Measurements from ENCODE around the gene LIPC.

- TF ChIP-seq CTCF (conservative IDR thresholded peaks at IDR 0.05 in 1 of 2, IDR thresholded peaks at IDR 0.05 in 1 of 2; ENCODE audit: low read depth in 1 of 2, low read length in 2 of 2) (no peak), EZH2 (IDR thresholded peaks at IDR 0.05; ENCODE audit: low read length, missing control alignments) (no peak)
Measured at GRCh38 chr15:58430224-58430787, 1.5 kb upstream of the LIPC start.
